Measurements from ENCODE around the gene DPH5.

DPH5 gene

DNA sequence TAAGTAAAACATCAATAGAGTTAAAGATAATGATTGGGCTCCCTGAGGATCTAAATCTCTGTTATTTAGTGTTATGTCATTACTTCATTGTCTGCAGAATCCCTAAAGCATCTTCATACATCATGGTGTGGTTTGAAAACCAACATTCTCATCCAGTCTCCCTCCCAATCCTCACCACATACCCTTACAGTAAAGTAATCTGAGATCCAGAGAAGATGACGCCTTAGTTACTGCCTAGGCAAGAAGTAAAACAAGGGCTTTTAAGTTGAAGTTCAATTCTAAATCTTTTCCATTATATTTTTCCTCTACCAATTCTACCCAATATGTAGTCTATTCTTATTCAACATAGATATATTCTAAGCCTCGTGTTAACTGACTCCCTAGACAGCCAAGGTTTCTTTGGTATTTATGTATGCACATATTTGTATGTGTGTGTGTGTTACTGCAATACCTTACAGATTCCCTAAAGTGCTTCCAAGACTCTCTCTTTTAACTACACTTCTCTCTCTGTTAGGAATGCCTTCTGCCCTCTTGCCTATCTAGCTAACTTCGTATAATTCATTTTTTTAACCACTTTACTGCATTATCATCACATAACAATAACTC is 17.3 kb downstream of the DPH5 start:
- TF ChIP-seq RAD21 (IDR thresholded peaks at IDR 0.05; ENCODE audit: low read depth) (no peak), TEAD4 (IDR thresholded peaks at IDR 0.05) (no peak), FOXM1 (IDR thresholded peaks at IDR 0.05; ENCODE audit: borderline replicate concordance, low read depth) (no peak), CREB1 (IDR thresholded peaks at IDR 0.05; ENCODE audit: low read depth) (no peak), TCF12 (IDR thresholded peaks at IDR 0.05; ENCODE audit: low read depth) (no peak), ZBTB7A (IDR thresholded peaks at IDR 0.05; ENCODE audit: low read depth) (no peak), CEBPB (IDR thresholded peaks at IDR 0.05) (no peak), NFIC (IDR thresholded peaks at IDR 0.05) (no peak)
- TF ChIP-seq, protein P1, sequence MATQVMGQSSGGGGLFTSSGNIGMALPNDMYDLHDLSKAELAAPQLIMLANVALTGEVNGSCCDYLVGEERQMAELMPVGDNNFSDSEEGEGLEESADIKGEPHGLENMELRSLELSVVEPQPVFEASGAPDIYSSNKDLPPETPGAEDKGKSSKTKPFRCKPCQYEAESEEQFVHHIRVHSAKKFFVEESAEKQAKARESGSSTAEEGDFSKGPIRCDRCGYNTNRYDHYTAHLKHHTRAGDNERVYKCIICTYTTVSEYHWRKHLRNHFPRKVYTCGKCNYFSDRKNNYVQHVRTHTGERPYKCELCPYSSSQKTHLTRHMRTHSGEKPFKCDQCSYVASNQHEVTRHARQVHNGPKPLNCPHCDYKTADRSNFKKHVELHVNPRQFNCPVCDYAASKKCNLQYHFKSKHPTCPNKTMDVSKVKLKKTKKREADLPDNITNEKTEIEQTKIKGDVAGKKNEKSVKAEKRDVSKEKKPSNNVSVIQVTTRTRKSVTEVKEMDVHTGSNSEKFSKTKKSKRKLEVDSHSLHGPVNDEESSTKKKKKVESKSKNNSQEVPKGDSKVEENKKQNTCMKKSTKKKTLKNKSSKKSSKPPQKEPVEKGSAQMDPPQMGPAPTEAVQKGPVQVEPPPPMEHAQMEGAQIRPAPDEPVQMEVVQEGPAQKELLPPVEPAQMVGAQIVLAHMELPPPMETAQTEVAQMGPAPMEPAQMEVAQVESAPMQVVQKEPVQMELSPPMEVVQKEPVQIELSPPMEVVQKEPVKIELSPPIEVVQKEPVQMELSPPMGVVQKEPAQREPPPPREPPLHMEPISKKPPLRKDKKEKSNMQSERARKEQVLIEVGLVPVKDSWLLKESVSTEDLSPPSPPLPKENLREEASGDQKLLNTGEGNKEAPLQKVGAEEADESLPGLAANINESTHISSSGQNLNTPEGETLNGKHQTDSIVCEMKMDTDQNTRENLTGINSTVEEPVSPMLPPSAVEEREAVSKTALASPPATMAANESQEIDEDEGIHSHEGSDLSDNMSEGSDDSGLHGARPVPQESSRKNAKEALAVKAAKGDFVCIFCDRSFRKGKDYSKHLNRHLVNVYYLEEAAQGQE (IDR thresholded peaks at IDR 0.05; ENCODE audit: low read depth), result no peak

DNA sequence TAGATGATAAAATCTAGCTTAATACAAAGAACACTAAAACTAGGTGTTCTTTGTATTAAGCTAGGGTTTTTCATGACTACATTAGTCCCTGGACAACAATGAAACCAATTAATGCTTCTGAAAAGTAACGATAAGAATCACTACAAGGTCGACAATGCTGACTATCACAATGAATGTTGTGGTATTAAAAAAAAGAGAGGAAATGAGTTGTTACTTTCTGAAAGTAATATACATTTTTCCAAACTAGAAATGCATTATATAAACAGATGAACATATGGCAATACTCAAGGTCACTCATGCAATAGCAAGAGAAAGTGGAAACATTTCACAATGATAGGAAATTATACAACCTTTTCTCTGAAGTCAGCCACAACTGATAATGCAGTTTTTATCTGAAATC is 19.0 kb downstream of the DPH5 start:
- no peak for TF ChIP-seq TAF1 (IDR thresholded peaks at IDR 0.05; ENCODE audit: low read depth)
- TF ChIP-seq FOXM1 (IDR thresholded peaks at IDR 0.05; ENCODE audit: borderline replicate concordance, low read depth), result no peak
- TF ChIP-seq RAD21 (IDR thresholded peaks at IDR 0.05; ENCODE audit: low read depth), result no peak
- TF ChIP-seq EGR1 (IDR thresholded peaks at IDR 0.05), result no peak
- no peak for TF ChIP-seq CEBPB (IDR thresholded peaks at IDR 0.05)
- TF ChIP-seq YY1 (IDR thresholded peaks at IDR 0.05; ENCODE audit: low read depth), result no peak
- no peak for TF ChIP-seq EP300 (IDR thresholded peaks at IDR 0.05; ENCODE audit: borderline replicate concordance)
- TF ChIP-seq, protein P2, sequence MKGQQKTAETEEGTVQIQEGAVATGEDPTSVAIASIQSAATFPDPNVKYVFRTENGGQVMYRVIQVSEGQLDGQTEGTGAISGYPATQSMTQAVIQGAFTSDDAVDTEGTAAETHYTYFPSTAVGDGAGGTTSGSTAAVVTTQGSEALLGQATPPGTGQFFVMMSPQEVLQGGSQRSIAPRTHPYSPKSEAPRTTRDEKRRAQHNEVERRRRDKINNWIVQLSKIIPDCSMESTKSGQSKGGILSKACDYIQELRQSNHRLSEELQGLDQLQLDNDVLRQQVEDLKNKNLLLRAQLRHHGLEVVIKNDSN (IDR thresholded peaks at IDR 0.05), result no peak
- TF ChIP-seq CREB1 (IDR thresholded peaks at IDR 0.05; ENCODE audit: low read depth), result no peak
- TF ChIP-seq TCF12 (IDR thresholded peaks at IDR 0.05; ENCODE audit: low read depth), result no peak
- no peak for TF ChIP-seq ZBTB7A (IDR thresholded peaks at IDR 0.05; ENCODE audit: low read depth)
- TF ChIP-seq, protein P1 (IDR thresholded peaks at IDR 0.05; ENCODE audit: low read depth), result no peak
- TF ChIP-seq NFIC (IDR thresholded peaks at IDR 0.05), result no peak

DNA sequence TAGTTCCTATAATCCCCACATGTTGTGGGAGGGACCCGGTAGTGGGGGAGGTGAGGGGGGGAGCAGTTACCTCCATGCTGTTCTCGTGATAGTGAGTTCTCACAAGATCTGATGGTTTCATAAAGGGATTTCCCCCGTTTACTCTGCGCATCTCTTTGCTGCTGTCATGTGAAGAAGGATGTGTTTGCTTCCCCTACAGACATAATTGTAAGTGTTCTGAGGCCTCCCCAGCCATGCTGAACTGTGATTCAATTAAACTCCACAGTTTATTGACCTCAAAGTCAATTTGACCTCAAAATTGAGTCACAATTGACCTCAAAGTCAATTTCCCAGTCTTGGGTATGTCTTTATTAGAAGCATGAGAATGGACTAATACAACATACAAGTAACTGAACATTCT is 19.7 kb downstream of the DPH5 start:
- TF ChIP-seq, protein P1 (IDR thresholded peaks at IDR 0.05; ENCODE audit: low read depth), result no peak
- TF ChIP-seq NFIC (IDR thresholded peaks at IDR 0.05) (no peak), ZBTB7A (IDR thresholded peaks at IDR 0.05; ENCODE audit: low read depth) (no peak), TAF1 (IDR thresholded peaks at IDR 0.05; ENCODE audit: low read depth) (no peak), FOXM1 (IDR thresholded peaks at IDR 0.05; ENCODE audit: borderline replicate concordance, low read depth) (no peak), EGR1 (IDR thresholded peaks at IDR 0.05) (no peak)

DNA sequence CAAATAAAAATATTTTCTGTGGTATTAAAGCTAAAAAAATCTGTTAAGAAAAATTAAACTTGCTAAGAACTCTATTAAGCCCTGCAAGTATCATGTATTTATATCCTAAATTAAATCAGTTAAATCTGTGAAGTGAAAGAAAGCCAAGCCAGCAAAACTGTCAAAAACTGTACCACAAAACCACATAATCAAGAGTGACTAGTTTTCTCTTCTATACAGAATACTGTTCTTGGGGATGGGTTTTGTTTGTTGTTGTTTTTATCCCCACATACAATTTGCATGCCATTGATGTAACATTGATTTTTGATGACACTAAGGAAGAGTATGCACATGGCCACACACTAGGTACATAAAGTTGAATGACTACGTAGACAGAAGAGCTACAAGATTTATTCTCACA is 20.4 kb downstream of the DPH5 start:
- no peak for TF ChIP-seq TEAD4 (IDR thresholded peaks at IDR 0.05)

DNA sequence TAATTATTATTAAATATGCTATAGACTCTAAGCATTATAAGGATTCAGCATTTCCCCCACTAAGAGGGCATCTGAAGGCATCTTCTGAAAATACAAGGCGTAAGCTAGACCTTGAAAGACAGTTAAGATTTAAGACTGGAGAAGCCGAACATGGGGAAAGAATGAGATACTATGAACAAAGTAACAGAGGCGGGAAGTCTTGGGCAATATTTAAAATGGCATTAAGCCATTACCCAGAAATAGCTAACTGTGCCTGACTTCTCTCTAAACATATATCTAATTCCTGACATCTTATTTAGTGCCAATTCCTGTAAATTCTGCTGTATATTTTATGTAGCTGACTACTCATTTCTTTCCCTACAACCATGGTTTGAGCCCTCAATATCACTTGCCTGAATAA is 20.9 kb downstream of the DPH5 start:
- no peak for TF ChIP-seq CREB1 (IDR thresholded peaks at IDR 0.05; ENCODE audit: low read depth)
- TF ChIP-seq, protein P1 (IDR thresholded peaks at IDR 0.05; ENCODE audit: low read depth), result no peak
- no peak for TF ChIP-seq TCF12 (IDR thresholded peaks at IDR 0.05; ENCODE audit: low read depth)
- no peak for TF ChIP-seq RAD21 (IDR thresholded peaks at IDR 0.05; ENCODE audit: low read depth)
- no peak for TF ChIP-seq EP300 (IDR thresholded peaks at IDR 0.05; ENCODE audit: borderline replicate concordance)
- no peak for TF ChIP-seq TAF1 (IDR thresholded peaks at IDR 0.05; ENCODE audit: low read depth)
- no peak for TF ChIP-seq TEAD4 (IDR thresholded peaks at IDR 0.05)
- no peak for TF ChIP-seq ZBTB7A (IDR thresholded peaks at IDR 0.05; ENCODE audit: low read depth)
- no peak for TF ChIP-seq CEBPB (IDR thresholded peaks at IDR 0.05)
- no peak for TF ChIP-seq YY1 (IDR thresholded peaks at IDR 0.05; ENCODE audit: low read depth)
- no peak for TF ChIP-seq FOXM1 (IDR thresholded peaks at IDR 0.05; ENCODE audit: borderline replicate concordance, low read depth)
- TF ChIP-seq, protein P2 (IDR thresholded peaks at IDR 0.05), result no peak
- no peak for TF ChIP-seq EGR1 (IDR thresholded peaks at IDR 0.05)
- TF ChIP-seq, protein P3, sequence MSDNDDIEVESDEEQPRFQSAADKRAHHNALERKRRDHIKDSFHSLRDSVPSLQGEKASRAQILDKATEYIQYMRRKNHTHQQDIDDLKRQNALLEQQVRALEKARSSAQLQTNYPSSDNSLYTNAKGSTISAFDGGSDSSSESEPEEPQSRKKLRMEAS (IDR thresholded peaks at IDR 0.05), result no peak
- TF ChIP-seq NFIC (IDR thresholded peaks at IDR 0.05), result no peak

All from Ishikawa (cell line).